Keratinocyte (primary cell): Measurements from ENCODE around the gene PRSS8. TPM values are rescaled to one million over a fixed set of nuclear protein-coding genes. Genes with fewer than 3 reads are reported as not detected.

ENCODE experiments used
- DNase-seq: peaks from one replicate; pipeline ENCODE4 v3.0.0-alpha.2; 2011; ENCODE audit warnings: low read depth, missing footprints, low spot score
- FAIRE-seq: peaks from 2 replicates; lab custom pipeline; 2011; peaks lifted over from hg19 to GRCh38; lab: Jason Lieb, UNC
- H2AFZ ChIP-seq: 2 replicates; pipeline ENCODE4 v1.6.0; 2012; ENCODE audit warnings: low read length, control low read depth, inconsistent platforms; ENCODE audit not compliant: control insufficient read depth
- H3K27ac ChIP-seq: 2 replicates; pipeline ENCODE4 v1.5.1; 2011; ENCODE audit warnings: low read length; ENCODE audit not compliant: control insufficient read depth, insufficient read depth
- H3K27me3 ChIP-seq: 3 replicates; pipeline ENCODE4 v1.6.0; 2011; ENCODE audit warnings: low read length; ENCODE audit not compliant: control insufficient read depth, insufficient read depth; ENCODE audit errors: extremely low read depth
- H3K36me3 ChIP-seq, 2 experiments: 2 replicates in 1 of 2; 3 replicates in 1 of 2; pipeline ENCODE4 v1.5.1; 2011; ENCODE audit warnings: low read length in 2 of 2, mild to moderate bottlenecking in 1 of 2; ENCODE audit not compliant: control insufficient read depth in 2 of 2, insufficient read depth in 2 of 2; ENCODE audit errors: extremely low read depth in 1 of 2
- H3K4me1 ChIP-seq: 3 replicates; pipeline ENCODE4 v1.5.1; 2011; ENCODE audit warnings: low read length; ENCODE audit not compliant: control insufficient read depth, insufficient read depth; ENCODE audit errors: extremely low read depth
- H3K4me2 ChIP-seq: 3 replicates; pipeline ENCODE4 v1.6.0; 2011; ENCODE audit warnings: low read depth, low read length; ENCODE audit not compliant: control insufficient read depth, insufficient read depth; ENCODE audit errors: extremely low read depth
- H3K4me3 ChIP-seq, 3 experiments: fragments of 200-600 bp in 1 of 3; sonication (generic) in 1 of 3; 2 replicates in 2 of 3; 3 replicates in 1 of 3; pipeline ENCODE4 v1.5.1; 2011 to 2016; ENCODE audit warnings: low read length in 3 of 3, mild to moderate bottlenecking in 3 of 3, control low read depth in 2 of 3, inconsistent platforms in 1 of 3, low read depth in 1 of 3, mixed read lengths in 1 of 3, mixed run types in 1 of 3, moderate library complexity in 1 of 3; ENCODE audit not compliant: control insufficient read depth in 2 of 3, insufficient read depth in 2 of 3; ENCODE audit errors: extremely low read depth in 1 of 3
- H3K79me2 ChIP-seq: 2 replicates; pipeline ENCODE4 v1.6.0; 2012; ENCODE audit warnings: low read length; ENCODE audit not compliant: control insufficient read depth, insufficient read depth
- H3K9ac ChIP-seq: 3 replicates; pipeline ENCODE4 v1.6.0; 2011; ENCODE audit warnings: low read length; ENCODE audit not compliant: control insufficient read depth, insufficient read depth; ENCODE audit errors: extremely low read depth
- H3K9me1 ChIP-seq: 3 replicates; pipeline ENCODE4 v1.6.0; 2011; ENCODE audit warnings: low read length; ENCODE audit not compliant: control insufficient read depth, insufficient read depth; ENCODE audit errors: extremely low read depth
- H3K9me3 ChIP-seq: 2 replicates; pipeline ENCODE4 v1.5.1; 2012; ENCODE audit warnings: low read depth, low read length; ENCODE audit not compliant: control insufficient read depth
- H4K20me1 ChIP-seq: 3 replicates; pipeline ENCODE4 v1.6.0; 2011; ENCODE audit warnings: low read length; ENCODE audit not compliant: control insufficient read depth, insufficient read depth; ENCODE audit errors: extremely low read depth
- CTCF ChIP-seq, 3 experiments: IDR thresholded peaks in 1 of 3; conservative IDR thresholded peaks in 1 of 3; optimal IDR thresholded peaks in 1 of 3; 2 replicates in 2 of 3; 3 replicates in 1 of 3; pipeline versions ENCODE3 to v1.5.1; 2011; ENCODE audit warnings: low read length in 3 of 3, mild to moderate bottlenecking in 3 of 3, moderate library complexity in 2 of 3, control low read depth in 1 of 3, inconsistent platforms in 1 of 3; ENCODE audit not compliant: insufficient read depth in 2 of 3; ENCODE audit errors: extremely low read depth in 1 of 3
- EZH2 ChIP-seq: IDR thresholded peaks from one replicate; pipeline ENCODE4 v1.6.1; 2012; ENCODE audit warnings: inconsistent platforms, mild to moderate bottlenecking, low read length, moderate library complexity
- dilution Hi-C: fragments of 300-500 bp; cut with MboI; formaldehyde crosslinking; loops from one replicate; pipeline ENCODE4 v1.7.0; 2020; ENCODE audit warnings: low sequenced_read_pairs; ENCODE audit not compliant: extremely low pct_ligation_motif_present
- polyA plus RNA-seq, 5 experiments: library from polyadenylated mRNA; depleted of rRNA in 3 of 5; stranded (reverse) in 3 of 5; stranded (forward) in 1 of 5; unstranded in 1 of 5; fragments of >200 nt; gene quantifications; 1 replicate in 1 of 5; 2 replicates in 3 of 5; 3 replicates in 1 of 5; pipeline versions ENCODE4 v1.2.1 to v1.2.3, GENCODE V29; 2011 to 2012; ENCODE audit warnings: missing spikeins in 2 of 5, low read depth in 1 of 5, low replicate concordance in 1 of 5

The PRSS8 gene
- polyA plus RNA-seq, 1 donor (not counting 4 experiments of a cell fraction or from before 2014, with no cell fraction given), result 31.2 TPM

DNA sequence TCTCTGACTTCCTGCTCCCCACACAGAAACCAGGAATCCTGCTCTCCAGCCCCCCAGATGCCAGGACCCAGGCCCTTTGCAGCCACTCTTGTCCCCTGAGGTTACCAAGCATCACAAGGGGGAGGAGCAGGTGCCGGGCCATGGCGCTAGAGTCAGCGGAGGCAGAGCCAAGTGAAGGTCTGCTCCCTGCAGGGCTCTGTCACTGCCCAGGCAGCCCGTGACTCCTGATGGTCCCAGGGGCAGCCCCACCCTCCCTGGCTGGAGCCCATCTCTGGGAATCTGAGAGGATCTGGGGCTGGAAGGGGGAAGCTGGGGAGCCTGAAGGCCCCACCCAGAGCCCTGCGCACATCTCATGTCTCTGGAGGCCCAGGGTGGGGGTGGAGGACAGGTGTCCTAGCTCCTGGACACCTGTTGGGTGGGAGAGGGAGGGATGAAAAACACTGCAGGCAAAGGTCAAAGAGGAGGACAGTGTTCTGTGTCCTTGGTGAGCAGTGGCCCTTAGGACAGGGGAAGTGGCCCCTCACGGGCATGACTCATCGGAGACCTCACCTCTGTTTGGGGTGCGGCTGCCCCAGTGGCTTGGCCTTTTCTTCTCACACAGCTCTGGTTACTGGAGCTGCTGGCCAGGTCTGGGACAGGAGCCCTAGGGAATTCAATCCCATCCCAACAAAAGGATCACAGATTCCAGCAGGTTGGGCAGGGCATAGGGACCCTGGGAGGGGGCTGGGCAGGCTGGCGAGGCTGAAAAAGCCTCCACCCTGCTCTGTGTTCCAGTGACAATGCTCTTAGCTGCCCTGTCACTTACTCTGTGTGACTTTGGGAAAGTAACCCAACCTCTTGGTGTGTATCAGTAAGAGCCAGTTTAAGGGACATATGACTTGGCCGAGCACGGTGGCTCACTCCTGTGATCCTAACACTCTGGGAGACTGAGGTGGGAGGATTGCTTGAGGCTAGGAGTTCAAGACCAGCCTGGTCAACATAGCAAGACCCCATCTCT, 14.7 kb upstream of the PRSS8 start, which contains the start of gene PRSS36:
TSS of gene PRSS36 (minus strand) at position 173 of the 997 bp plus-strand sequence. CDS start at position 142, 31 bp downstream.
- Histone ChIP-seq H3K4me1 (peaks cover 7% of the 10 kb centered on the region), H4K20me1 (no peaks in the 10 kb centered on the region), H3K9me1 (no peaks in the 10 kb centered on the region), H3K9me3 (no peaks in the 10 kb centered on the region), H3K9ac (no peak within 1 kb of the TSS), H3K4me3 (no peak within 1 kb of the TSS), H3K36me3 (no peaks in the 10 kb centered on the region), H3K79me2 (no peaks in the 10 kb centered on the region), H2AFZ (no peak within 1 kb of the TSS), H3K4me2 (no peak within 1 kb of the TSS), H3K27me3 (no peaks in the 10 kb centered on the region), H3K27ac (no peak within 1 kb of the TSS)
- dilution Hi-C loops, result no loop called here
- DNase-seq (no peak), FAIRE-seq (no peak)
- TF ChIP-seq EZH2 (no peak), CTCF (optimal IDR thresholded peaks at IDR 0.05 in 1 of 3, IDR thresholded peaks at IDR 0.05 in 1 of 3, conservative IDR thresholded peaks at IDR 0.05 in 1 of 3; ENCODE audit: extremely low read depth in 1 of 3, insufficient read depth in 2 of 3, low read length in 3 of 3) (no peak)

- H3K36me3 ChIP-seq, result no peaks in the 10 kb centered on the region
- no peaks in the 10 kb centered on the region for H3K79me2 ChIP-seq
- H3K4me2 ChIP-seq, result no peak overlapping the region
- dilution Hi-C loops, result no loop called here
- no peak overlapping the region for H3K27ac ChIP-seq
- no peak overlapping the region for H3K4me3 ChIP-seq
- H4K20me1 ChIP-seq, result no peaks in the 10 kb centered on the region
- DNase-seq (no peak), FAIRE-seq (no peak)
- no peaks in the 10 kb centered on the region for H3K9me3 ChIP-seq
- no peak overlapping the region for H3K9ac ChIP-seq
- peaks cover 7% of the 10 kb centered on the region for H3K4me1 ChIP-seq
- no peaks in the 10 kb centered on the region for H3K27me3 ChIP-seq
- TF ChIP-seq CTCF (optimal IDR thresholded peaks at IDR 0.05 in 1 of 3, IDR thresholded peaks at IDR 0.05 in 1 of 3, conservative IDR thresholded peaks at IDR 0.05 in 1 of 3; ENCODE audit: extremely low read depth in 1 of 3, insufficient read depth in 2 of 3, low read length in 3 of 3), result no peak
- TF ChIP-seq EZH2, result no peak
- no peak overlapping the region for H2AFZ ChIP-seq
- no peaks in the 10 kb centered on the region for H3K9me1 ChIP-seq
Observed at GRCh38 chr16:31149332-31149731, 13.8 kb upstream of the PRSS8 start.
